ENCODE data around the gene CASZ1. TPM values are rescaled to one million over a fixed set of nuclear protein-coding genes. Genes with fewer than 3 reads are reported as not detected.

The CASZ1 gene
- total and polyA plus RNA-seq, 2 donors (not counting 1 experiment from before 2014, with no cell fraction given): 0.34 to 0.50 TPM

GRCh38 chr1:10703702-10704101, 92.7 kb downstream of the CASZ1 start:
- no peaks in the 10 kb centered on the region for H3K36me3 ChIP-seq (ENCODE audit: control insufficient read depth, insufficient read depth, low read length)
- no peaks in the 10 kb centered on the region for H4K20me1 ChIP-seq (ENCODE audit: control insufficient read depth, extremely low read depth, insufficient read depth, low read length)
- H3K9ac ChIP-seq (ENCODE audit: insufficient read depth, low read length): no peak overlapping the region
- no peak overlapping the region for H3K27ac ChIP-seq (ENCODE audit: insufficient read depth, low read length)
- H3K4me1 ChIP-seq (ENCODE audit: control insufficient read depth, extremely low read depth, insufficient read depth, low read length): no peaks in the 10 kb centered on the region
- no peak overlapping the region for H3K4me2 ChIP-seq (ENCODE audit: extremely low read depth, insufficient read depth, low read length)
- no peak overlapping the region for H3K4me3 ChIP-seq (replicated peaks in 1 of 4; ENCODE audit: control extremely low read depth in 1 of 4, insufficient read depth in 1 of 4, low read depth in 3 of 4, low read length in 4 of 4)
- no peaks in the 10 kb centered on the region for H3K9me3 ChIP-seq (ENCODE audit: control insufficient read depth, insufficient read depth, low read depth, low read length)
- H2AFZ ChIP-seq (ENCODE audit: low read length): no peak overlapping the region
- no peak for TF ChIP-seq CTCF (conservative IDR thresholded peaks at IDR 0.05 in 1 of 2, IDR thresholded peaks at IDR 0.05 in 1 of 2; ENCODE audit: low read depth in 1 of 2, low read length in 2 of 2)
- TF ChIP-seq EZH2 (IDR thresholded peaks at IDR 0.05; ENCODE audit: low read length, missing control alignments): no peak
- no peaks in the 10 kb centered on the region for H3K79me2 ChIP-seq (ENCODE audit: control insufficient read depth, insufficient read depth, low read length)
- peaks cover 7% of the 10 kb centered on the region for H3K27me3 ChIP-seq (ENCODE audit: control insufficient read depth, insufficient read depth, low read length)
- DNase-seq (ENCODE audit: low read depth in 2 of 2): no peak

GRCh38 chr1:10701145-10701544, 95.3 kb downstream of the CASZ1 start:
- no peaks in the 10 kb centered on the region for H4K20me1 ChIP-seq (ENCODE audit: control insufficient read depth, extremely low read depth, insufficient read depth, low read length)
- H3K79me2 ChIP-seq (ENCODE audit: control insufficient read depth, insufficient read depth, low read length): no peaks in the 10 kb centered on the region
- no peak for TF ChIP-seq EZH2 (IDR thresholded peaks at IDR 0.05; ENCODE audit: low read length, missing control alignments)
- no peak for TF ChIP-seq CTCF (conservative IDR thresholded peaks at IDR 0.05 in 1 of 2, IDR thresholded peaks at IDR 0.05 in 1 of 2; ENCODE audit: low read depth in 1 of 2, low read length in 2 of 2)
- H3K9me3 ChIP-seq (ENCODE audit: control insufficient read depth, insufficient read depth, low read depth, low read length): no peaks in the 10 kb centered on the region
- no peaks in the 10 kb centered on the region for H3K4me1 ChIP-seq (ENCODE audit: control insufficient read depth, extremely low read depth, insufficient read depth, low read length)
- H2AFZ ChIP-seq (ENCODE audit: low read length): no peak overlapping the region
- H3K27me3 ChIP-seq (ENCODE audit: control insufficient read depth, insufficient read depth, low read length): no peaks in the 10 kb centered on the region
- H3K9ac ChIP-seq (ENCODE audit: insufficient read depth, low read length): no peak overlapping the region
- DNase-seq (ENCODE audit: low read depth in 2 of 2): no peak
- H3K36me3 ChIP-seq (ENCODE audit: control insufficient read depth, insufficient read depth, low read length): no peaks in the 10 kb centered on the region
- no peak overlapping the region for H3K27ac ChIP-seq (ENCODE audit: insufficient read depth, low read length)
- no peak overlapping the region for H3K4me2 ChIP-seq (ENCODE audit: extremely low read depth, insufficient read depth, low read length)
- H3K4me3 ChIP-seq (replicated peaks in 1 of 4; ENCODE audit: control extremely low read depth in 1 of 4, insufficient read depth in 1 of 4, low read depth in 3 of 4, low read length in 4 of 4): no peak overlapping the region

- H3K36me3 ChIP-seq (ENCODE audit: control insufficient read depth, insufficient read depth, low read length): no peaks in the 10 kb centered on the region
- H2AFZ ChIP-seq (ENCODE audit: low read length): no peak overlapping the region
- no peak for TF ChIP-seq CTCF (conservative IDR thresholded peaks at IDR 0.05 in 1 of 2, IDR thresholded peaks at IDR 0.05 in 1 of 2; ENCODE audit: low read depth in 1 of 2, low read length in 2 of 2)
- H3K4me1 ChIP-seq (ENCODE audit: control insufficient read depth, extremely low read depth, insufficient read depth, low read length): no peaks in the 10 kb centered on the region
- H3K9ac ChIP-seq (ENCODE audit: insufficient read depth, low read length): no peak overlapping the region
- no peaks in the 10 kb centered on the region for H4K20me1 ChIP-seq (ENCODE audit: control insufficient read depth, extremely low read depth, insufficient read depth, low read length)
- no peak for DNase-seq (ENCODE audit: low read depth in 2 of 2)
- no peak overlapping the region for H3K27ac ChIP-seq (ENCODE audit: insufficient read depth, low read length)
- no peaks in the 10 kb centered on the region for H3K9me3 ChIP-seq (ENCODE audit: control insufficient read depth, insufficient read depth, low read depth, low read length)
- no peak overlapping the region for H3K4me2 ChIP-seq (ENCODE audit: extremely low read depth, insufficient read depth, low read length)
- H3K4me3 ChIP-seq (replicated peaks in 1 of 4; ENCODE audit: control extremely low read depth in 1 of 4, insufficient read depth in 1 of 4, low read depth in 3 of 4, low read length in 4 of 4): no peak overlapping the region
- H3K27me3 ChIP-seq (ENCODE audit: control insufficient read depth, insufficient read depth, low read length): no peaks in the 10 kb centered on the region
- H3K79me2 ChIP-seq (ENCODE audit: control insufficient read depth, insufficient read depth, low read length): no peaks in the 10 kb centered on the region
Measured at GRCh38 chr1:10699470-10699835, 97.0 kb downstream of the CASZ1 start.
